Brain microvascular endothelial cell (primary cell): ENCODE measurements around the gene TEAD1.

Experiments used
- DNase-seq: peaks from one replicate; pipeline ENCODE4 v3.0.0-alpha.2; 2020
- H3K27ac ChIP-seq: fragments of 250-450 bp; sonication (Bioruptor Pico); 2 replicates; pipeline ENCODE4 v1.5.1; 2020; ENCODE audit warnings: mild to moderate bottlenecking, moderate library complexity
- H3K27me3 ChIP-seq: fragments of 250-450 bp; sonication (Bioruptor Pico); replicated peaks from 2 replicates; pipeline ENCODE4 v1.5.1; 2020; ENCODE audit warnings: mild to moderate bottlenecking
- H3K36me3 ChIP-seq: fragments of 250-450 bp; sonication (Bioruptor Pico); replicated peaks from 2 replicates; pipeline ENCODE4 v1.5.1; 2020; ENCODE audit warnings: mild to moderate bottlenecking
- H3K4me3 ChIP-seq: 2 replicates; pipeline ENCODE4 v1.5.1; 2011; ENCODE audit warnings: low read depth, mild to moderate bottlenecking, control low read depth, low read length, moderate library complexity
- CTCF ChIP-seq: IDR thresholded peaks from 2 replicates; pipeline ENCODE4 v1.5.1; 2011; ENCODE audit warnings: low read depth, mild to moderate bottlenecking, moderate library complexity, low read length, control low read depth, inconsistent platforms; ENCODE audit errors: missing control alignments
- in situ Hi-C: cut with HindIII; loops from 2 replicates; pipeline ENCODE4 v1.10.0; 2017; ENCODE audit warnings: low sequenced_read_pairs, low pct_ligation_motif_present

Gene TEAD1

GRCh38 chr11:12853652-12854296 is 179.6 kb downstream of the TEAD1 start:
- TF ChIP-seq CTCF, result no peak
- no peak for DNase-seq
- no peaks in the 10 kb centered on the region for H3K27me3 ChIP-seq
- H3K27ac ChIP-seq, result no peak overlapping the region
- no peaks in the 10 kb centered on the region for H3K36me3 ChIP-seq
- in situ Hi-C loops, result no loop called here
- no peak overlapping the region for H3K4me3 ChIP-seq

GRCh38 chr11:12854297-12854661 is 180.1 kb downstream of the TEAD1 start:
- in situ Hi-C loops, result no loop called here
- H3K4me3 ChIP-seq, result no peak overlapping the region
- no peak for TF ChIP-seq CTCF
- DNase-seq, result no peak
- no peaks in the 10 kb centered on the region for H3K36me3 ChIP-seq
- no peak overlapping the region for H3K27ac ChIP-seq
- H3K27me3 ChIP-seq, result no peaks in the 10 kb centered on the region

- Histone ChIP-seq H3K36me3 (no peaks in the 10 kb centered on the region), H3K27ac (no peak overlapping the region), H3K4me3 (no peak overlapping the region), H3K27me3 (no peaks in the 10 kb centered on the region)
- no peak for DNase-seq
- no peak for TF ChIP-seq CTCF
- in situ Hi-C loops, result no loop called here
Measured at GRCh38 chr11:12854829-12855228, 180.6 kb downstream of the TEAD1 start.

GRCh38 chr11:12856338-12856737 is 182.1 kb downstream of the TEAD1 start:
- no peaks in the 10 kb centered on the region for H3K36me3 ChIP-seq
- in situ Hi-C loops, result no loop called here
- DNase-seq, result no peak
- no peak overlapping the region for H3K4me3 ChIP-seq
- H3K27ac ChIP-seq, result no peak overlapping the region
- TF ChIP-seq CTCF, result no peak
- no peaks in the 10 kb centered on the region for H3K27me3 ChIP-seq

GRCh38 chr11:12857572-12857971 is 183.4 kb downstream of the TEAD1 start:
- in situ Hi-C loops, result no loop called here
- Histone ChIP-seq H3K4me3 (no peak overlapping the region), H3K27ac (no peak overlapping the region), H3K27me3 (no peaks in the 10 kb centered on the region), H3K36me3 (no peaks in the 10 kb centered on the region)
- no peak for DNase-seq
- TF ChIP-seq CTCF, result no peak
